Stomach smooth muscle (tissue), 2 donors: ENCODE results near the gene ELMO1.

ENCODE experiments used
- H3K27ac ChIP-seq: one replicate; pipeline ENCODE4 v1.7.0; 2013; ENCODE audit warnings: mild to moderate bottlenecking, low read length, inconsistent platforms
- H3K27me3 ChIP-seq, 2 donors: one replicate each; pipeline ENCODE4 v1.7.0; 2013; ENCODE audit warnings: low read length in 2 of 2; ENCODE audit not compliant: insufficient read depth in 2 of 2, control insufficient read depth in 1 of 2
- H3K36me3 ChIP-seq, 2 donors: one replicate each; pipeline ENCODE4 v1.7.0; 2013; ENCODE audit warnings: low read length in 2 of 2; ENCODE audit not compliant: control insufficient read depth in 2 of 2, insufficient read depth in 2 of 2
- H3K4me1 ChIP-seq: one replicate; pipeline ENCODE4 v1.7.0; 2013; ENCODE audit warnings: low read length; ENCODE audit not compliant: control insufficient read depth, insufficient read depth
- H3K4me3 ChIP-seq, 2 donors: one replicate each; pipeline ENCODE4 v1.7.0; 2013; ENCODE audit warnings: low read length in 2 of 2
- H3K9ac ChIP-seq, 2 donors: one replicate each; pipeline ENCODE4 v1.7.0; 2013; ENCODE audit warnings: low read length in 2 of 2, mild to moderate bottlenecking in 1 of 2
- H3K9me3 ChIP-seq, 2 donors: one replicate each; pipeline ENCODE4 v1.7.0; 2013; ENCODE audit warnings: low read length in 2 of 2; ENCODE audit not compliant: control insufficient read depth in 2 of 2
- donor health status: healthy.
- donor health status: Pancreatic carcinoma.

The ELMO1 gene

GRCh38 chr7:37027557-37028341 lies 420.9 kb downstream of the ELMO1 start:
- H3K9me3 ChIP-seq = no peaks in the 10 kb centered on the region
- no peak overlapping the region for H3K9ac ChIP-seq
- no peak overlapping the region for H3K4me3 ChIP-seq
- H3K27me3 ChIP-seq = no peaks in the 10 kb centered on the region
- H3K27ac ChIP-seq = no peak overlapping the region
- peaks cover 12% of the 10 kb centered on the region for H3K4me1 ChIP-seq
- no peaks in the 10 kb centered on the region for H3K36me3 ChIP-seq

GRCh38 chr7:37027104-37027503 lies 421.6 kb downstream of the ELMO1 start:
- Histone ChIP-seq H3K36me3 (no peaks in the 10 kb centered on the region), H3K9me3 (no peaks in the 10 kb centered on the region), H3K27ac (no peak overlapping the region), H3K4me1 (peaks cover 8% of the 10 kb centered on the region), H3K4me3 (no peak overlapping the region), H3K27me3 (no peaks in the 10 kb centered on the region), H3K9ac (no peak overlapping the region)

GRCh38 chr7:37018954-37019353 lies 429.7 kb downstream of the ELMO1 start:
- Histone ChIP-seq H3K9me3 (no peaks in the 10 kb centered on the region), H3K36me3 (no peaks in the 10 kb centered on the region), H3K27ac (no peak overlapping the region), H3K27me3 (no peaks in the 10 kb centered on the region), H3K4me3 (no peak overlapping the region), H3K9ac (no peak overlapping the region), H3K4me1 (no peaks in the 10 kb centered on the region)

- Histone ChIP-seq H3K9me3 (no peaks in the 10 kb centered on the region), H3K9ac (no peak overlapping the region), H3K27ac (no peak overlapping the region), H3K4me1 (no peaks in the 10 kb centered on the region), H3K4me3 (no peak overlapping the region), H3K27me3 (no peaks in the 10 kb centered on the region), H3K36me3 (no peaks in the 10 kb centered on the region)
These were observed 432.4 kb downstream of the ELMO1 start for GRCh38 chr7:37016064-37016878.

GRCh38 chr7:37015353-37016034 lies 433.2 kb downstream of the ELMO1 start:
- Histone ChIP-seq H3K27ac (no peak overlapping the region), H3K4me3 (no peak overlapping the region), H3K36me3 (no peaks in the 10 kb centered on the region), H3K4me1 (no peaks in the 10 kb centered on the region), H3K9ac (no peak overlapping the region), H3K9me3 (no peaks in the 10 kb centered on the region), H3K27me3 (no peaks in the 10 kb centered on the region)

GRCh38 chr7:37013771-37014170 lies 434.9 kb downstream of the ELMO1 start:
- Histone ChIP-seq H3K36me3 (no peaks in the 10 kb centered on the region), H3K4me1 (no peaks in the 10 kb centered on the region), H3K4me3 (no peak overlapping the region), H3K27ac (no peak overlapping the region), H3K9me3 (no peaks in the 10 kb centered on the region), H3K9ac (no peak overlapping the region), H3K27me3 (no peaks in the 10 kb centered on the region)

GRCh38 chr7:37011151-37011890 lies 437.3 kb downstream of the ELMO1 start:
- Histone ChIP-seq H3K9ac (no peak overlapping the region), H3K9me3 (no peaks in the 10 kb centered on the region), H3K4me1 (no peaks in the 10 kb centered on the region), H3K27ac (no peak overlapping the region), H3K4me3 (no peak overlapping the region), H3K36me3 (no peaks in the 10 kb centered on the region), H3K27me3 (no peaks in the 10 kb centered on the region)

GRCh38 chr7:37009125-37009675 lies 439.5 kb downstream of the ELMO1 start:
- H3K27me3 ChIP-seq = no peaks in the 10 kb centered on the region
- no peak overlapping the region for H3K27ac ChIP-seq
- H3K36me3 ChIP-seq = no peaks in the 10 kb centered on the region
- no peaks in the 10 kb centered on the region for H3K9me3 ChIP-seq
- H3K4me3 ChIP-seq = no peak overlapping the region
- no peak overlapping the region for H3K9ac ChIP-seq
- H3K4me1 ChIP-seq = no peaks in the 10 kb centered on the region

GRCh38 chr7:37007691-37008090 lies 441.0 kb downstream of the ELMO1 start:
- no peak overlapping the region for H3K9ac ChIP-seq
- H3K4me3 ChIP-seq = no peak overlapping the region
- H3K36me3 ChIP-seq = no peaks in the 10 kb centered on the region
- no peak overlapping the region for H3K27ac ChIP-seq
- H3K27me3 ChIP-seq = no peaks in the 10 kb centered on the region
- no peaks in the 10 kb centered on the region for H3K4me1 ChIP-seq
- H3K9me3 ChIP-seq = no peaks in the 10 kb centered on the region

GRCh38 chr7:37007268-37007667 lies 441.4 kb downstream of the ELMO1 start:
- no peak overlapping the region for H3K27ac ChIP-seq

More at GRCh38 chr7:37007268-37007667, 441.4 kb downstream of the ELMO1 start:
- H3K9ac ChIP-seq = no peak overlapping the region
- no peaks in the 10 kb centered on the region for H3K36me3 ChIP-seq
- no peak overlapping the region for H3K4me3 ChIP-seq
- no peaks in the 10 kb centered on the region for H3K27me3 ChIP-seq
- H3K9me3 ChIP-seq = no peaks in the 10 kb centered on the region
- no peaks in the 10 kb centered on the region for H3K4me1 ChIP-seq
